ENCODE data around the gene RER1.

GRCh38 chr1:2419416-2419815, 27.8 kb downstream of the RER1 start:
- TF ChIP-seq CTCF (IDR thresholded peaks at IDR 0.05 in 4 of 5, conservative IDR thresholded peaks at IDR 0.05 in 1 of 5) (no peak), POLR2A (IDR thresholded peaks at IDR 0.05) (no peak)

Measured in gastrocnemius medialis (tissue), 4 donors.